CD14-positive monocyte (primary cell): Measurements from ENCODE around the gene ZMYM1. TPM values are rescaled to one million over a fixed set of nuclear protein-coding genes. Genes with fewer than 3 reads are reported as not detected.

Experiments used
- DNase-seq, 3 donors: peaks; one replicate each; pipeline ENCODE4 v3.0.0-alpha.2; 2011 to 2022
- H2AFZ ChIP-seq: 2 replicates; pipeline ENCODE4 v1.6.0; 2012; ENCODE audit warnings: mild to moderate bottlenecking, low read depth, low read length, inconsistent platforms; ENCODE audit not compliant: insufficient read depth, poor library complexity, severe bottlenecking
- H3K27ac ChIP-seq, 2 donors: 1 replicate in 1 of 2; 2 replicates in 1 of 2; pipeline ENCODE4 v1.5.1; 2012 to 2013; ENCODE audit warnings: low read length in 2 of 2, control low read depth in 1 of 2, inconsistent platforms in 1 of 2, low read depth in 1 of 2, mild to moderate bottlenecking in 1 of 2
- H3K27me3 ChIP-seq, 2 donors: one replicate each; pipeline versions ENCODE4 v1.6.0 to v1.6.1; 2011 to 2013; ENCODE audit warnings: low read length in 2 of 2; ENCODE audit not compliant: control insufficient read depth in 2 of 2, insufficient read depth in 2 of 2
- H3K36me3 ChIP-seq, 2 donors: replicated peaks in 1 of 2; 1 replicate in 1 of 2; 2 replicates in 1 of 2; pipeline versions ENCODE4 v1.5.1 to v1.6.1; 2012 to 2013; ENCODE audit warnings: low read length in 2 of 2, control low read depth in 1 of 2, inconsistent platforms in 1 of 2, mild to moderate bottlenecking in 1 of 2; ENCODE audit not compliant: insufficient read depth in 2 of 2, control insufficient read depth in 1 of 2
- H3K4me1 ChIP-seq, 2 donors: 1 replicate in 1 of 2; 2 replicates in 1 of 2; pipeline versions ENCODE4 v1.5.1 to v1.6.1; 2012 to 2013; ENCODE audit warnings: low read length in 2 of 2, control low read depth in 1 of 2, inconsistent platforms in 1 of 2, mild to moderate bottlenecking in 1 of 2, moderate library complexity in 1 of 2; ENCODE audit not compliant: insufficient read depth in 2 of 2, control insufficient read depth in 1 of 2
- H3K4me2 ChIP-seq: replicated peaks from 2 replicates; pipeline ENCODE3; 2012; ENCODE audit warnings: low read length, moderate library complexity, mild to moderate bottlenecking; ENCODE audit not compliant: poor library complexity, severe bottlenecking; ENCODE audit errors: extremely low read depth
- H3K4me3 ChIP-seq, 3 experiments: fragments of 200-600 bp in 1 of 3; sonication (generic) in 1 of 3; replicated peaks in 1 of 3; 1 replicate in 2 of 3; 2 replicates in 1 of 3; pipeline ENCODE4 v1.5.1; 2011 to 2013; ENCODE audit warnings: low read length in 3 of 3, mild to moderate bottlenecking in 3 of 3, control low read depth in 2 of 3, low read depth in 2 of 3, inconsistent platforms in 1 of 3, moderate library complexity in 1 of 3
- H3K79me2 ChIP-seq: 2 replicates; pipeline ENCODE4 v1.6.0; 2012; ENCODE audit warnings: mild to moderate bottlenecking, control low read depth, inconsistent platforms, low read length, moderate library complexity; ENCODE audit not compliant: insufficient read depth
- H3K9ac ChIP-seq: 2 replicates; pipeline ENCODE4 v1.6.0; 2017; ENCODE audit warnings: low read length, mild to moderate bottlenecking; ENCODE audit not compliant: insufficient read depth, poor library complexity, severe bottlenecking
- H3K9me3 ChIP-seq, 2 donors: replicated peaks in 1 of 2; 1 replicate in 1 of 2; 2 replicates in 1 of 2; pipeline versions ENCODE4 v1.5.1 to v1.6.1; 2012 to 2013; ENCODE audit warnings: low read length in 2 of 2, control low read depth in 1 of 2; ENCODE audit not compliant: control insufficient read depth in 1 of 2, insufficient read depth in 1 of 2
- H4K20me1 ChIP-seq: 2 replicates; pipeline ENCODE4 v1.6.0; 2012; ENCODE audit warnings: mild to moderate bottlenecking, low read length, control low read depth, moderate library complexity; ENCODE audit not compliant: insufficient read depth
- H3K27ac Mint-ChIP-seq, 7 donors: one replicate each; pipeline ENCODE4 v1.8.0; 2020; ENCODE audit warnings: mild to moderate bottlenecking in 7 of 7, mixed read lengths in 7 of 7, moderate library complexity in 6 of 7, inconsistent platforms in 2 of 7
- H3K27me3 Mint-ChIP-seq, 3 donors: one replicate each; pipeline ENCODE4 v1.8.0; 2021 to 2022; ENCODE audit warnings: low read depth in 3 of 3, mild to moderate bottlenecking in 3 of 3, mixed read lengths in 3 of 3, moderate library complexity in 3 of 3, inconsistent platforms in 1 of 3
- H3K36me3 Mint-ChIP-seq, 2 donors: one replicate each; pipeline ENCODE4 v1.8.0; 2020; ENCODE audit warnings: mixed read lengths in 2 of 2, inconsistent platforms in 1 of 2, mild to moderate bottlenecking in 1 of 2
- H3K4me1 Mint-ChIP-seq: one replicate; pipeline ENCODE4 v1.8.0; 2020; ENCODE audit warnings: mild to moderate bottlenecking, mixed read lengths
- H3K4me3 Mint-ChIP-seq, 2 donors: one replicate each; pipeline ENCODE4 v1.8.0; 2020; ENCODE audit warnings: mild to moderate bottlenecking in 2 of 2, mixed read lengths in 2 of 2, moderate library complexity in 1 of 2
- H3K9me3 Mint-ChIP-seq, 7 donors: one replicate each; pipeline ENCODE4 v1.8.0; 2020 to 2022; ENCODE audit warnings: mixed read lengths in 7 of 7, mild to moderate bottlenecking in 6 of 7, moderate library complexity in 6 of 7, inconsistent platforms in 2 of 7
- WGBS: methylation state at CpG from one replicate; pipeline ENCODE4 v1.1.5; 2013; ENCODE audit warnings: missing lambda C conversion rate; ENCODE audit not compliant: insufficient coverage; 5-methylcytosine and 5-hydroxymethylcytosine counted together
- intact Hi-C, 2 donors: fragments of 100-400 bp; cut with micrococcal nuclease; formaldehyde crosslinking; loops; one replicate each; pipeline versions ENCODE4 v1.15.0 to v1.15.1; 2023
- polyA plus RNA-seq, 3 donors: library from polyadenylated mRNA; depleted of rRNA in 1 of 3; unstranded in 2 of 3; stranded (reverse) in 1 of 3; fragments of 300-500 nt in 2 of 3; fragments of >200 nt in 1 of 3; fragmentation: Illumina TruSeq in 2 of 3; gene quantifications; 1 replicate in 2 of 3; 2 replicates in 1 of 3; pipeline ENCODE4 v1.2.3, GENCODE V29; 2012 to 2021
- TF ChIP-seq, protein P1 (sequence below): fragments of 200-600 bp; IDR thresholded peaks from one replicate; pipeline ENCODE4 v1.8.0; 2022; ENCODE audit warnings: antibody characterized with exemption, mild to moderate bottlenecking

The ZMYM1 gene
- polyA plus RNA-seq, 3 donors, result 3.4 to 6.1 (median 4.5) TPM

- DNase-seq, result no peak
- H3K4me2 ChIP-seq, result no peak overlapping the region
- H3K4me1 ChIP-seq, result peaks cover 10 to 11% of the 10 kb centered on the region in 2 donors
- H2AFZ ChIP-seq, result no peak overlapping the region
- no peak overlapping the region for H3K27ac Mint-ChIP-seq
- no peaks in the 10 kb centered on the region for H3K36me3 Mint-ChIP-seq
- no peaks in the 10 kb centered on the region for H3K36me3 ChIP-seq
- TF ChIP-seq, protein P1, sequence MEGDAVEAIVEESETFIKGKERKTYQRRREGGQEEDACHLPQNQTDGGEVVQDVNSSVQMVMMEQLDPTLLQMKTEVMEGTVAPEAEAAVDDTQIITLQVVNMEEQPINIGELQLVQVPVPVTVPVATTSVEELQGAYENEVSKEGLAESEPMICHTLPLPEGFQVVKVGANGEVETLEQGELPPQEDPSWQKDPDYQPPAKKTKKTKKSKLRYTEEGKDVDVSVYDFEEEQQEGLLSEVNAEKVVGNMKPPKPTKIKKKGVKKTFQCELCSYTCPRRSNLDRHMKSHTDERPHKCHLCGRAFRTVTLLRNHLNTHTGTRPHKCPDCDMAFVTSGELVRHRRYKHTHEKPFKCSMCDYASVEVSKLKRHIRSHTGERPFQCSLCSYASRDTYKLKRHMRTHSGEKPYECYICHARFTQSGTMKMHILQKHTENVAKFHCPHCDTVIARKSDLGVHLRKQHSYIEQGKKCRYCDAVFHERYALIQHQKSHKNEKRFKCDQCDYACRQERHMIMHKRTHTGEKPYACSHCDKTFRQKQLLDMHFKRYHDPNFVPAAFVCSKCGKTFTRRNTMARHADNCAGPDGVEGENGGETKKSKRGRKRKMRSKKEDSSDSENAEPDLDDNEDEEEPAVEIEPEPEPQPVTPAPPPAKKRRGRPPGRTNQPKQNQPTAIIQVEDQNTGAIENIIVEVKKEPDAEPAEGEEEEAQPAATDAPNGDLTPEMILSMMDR, result no peak
- H3K9ac ChIP-seq, result no peak overlapping the region
- WGBS, result no CpG with 5 or more reads among the region's 2 CpGs
- intact Hi-C loops, result no loop called here
- no peaks in the 10 kb centered on the region for H4K20me1 ChIP-seq
- no peak overlapping the region for H3K27ac ChIP-seq
- peaks cover 9 to 25% (median 16%) of the 10 kb centered on the region in 7 donors for H3K9me3 Mint-ChIP-seq
- H3K27me3 Mint-ChIP-seq, result peaks cover 0 to 5% (median 1%) of the 10 kb centered on the region in 3 donors
- H3K9me3 ChIP-seq, result peaks cover 3 to 12% of the 10 kb centered on the region in 2 donors
- H3K27me3 ChIP-seq, result no peaks in the 10 kb centered on the region
- peaks cover 16% of the 10 kb centered on the region for H3K4me1 Mint-ChIP-seq
- H3K4me3 ChIP-seq, result no peak overlapping the region
- no peak overlapping the region for H3K4me3 Mint-ChIP-seq
- no peaks in the 10 kb centered on the region for H3K79me2 ChIP-seq
Observed at GRCh38 chr1:35064265-35064664, 14.9 kb upstream of the ZMYM1 start.

GRCh38 chr1:35069746-35070145, 9.4 kb upstream of the ZMYM1 start:
- H3K9me3 Mint-ChIP-seq, result peaks cover 0 to 10% (median 2%) of the 10 kb centered on the region in 7 donors
- no peaks in the 10 kb centered on the region for H3K79me2 ChIP-seq
- no peak overlapping the region for H3K4me2 ChIP-seq
- H3K27ac Mint-ChIP-seq, result no peak overlapping the region
- TF ChIP-seq, protein P1, result no peak
- no peaks in the 10 kb centered on the region for H3K36me3 ChIP-seq
- no peaks in the 10 kb centered on the region for H3K4me1 ChIP-seq
- no peaks in the 10 kb centered on the region for H3K27me3 ChIP-seq
- H2AFZ ChIP-seq, result no peak overlapping the region
- H3K9me3 ChIP-seq, result no peaks in the 10 kb centered on the region
- no peak for DNase-seq
- no peaks in the 10 kb centered on the region for H4K20me1 ChIP-seq
- H3K27ac ChIP-seq, result no peak overlapping the region
- H3K27me3 Mint-ChIP-seq, result peaks cover 2 to 7% (median 3%) of the 10 kb centered on the region in 3 donors
- no peak overlapping the region for H3K4me3 Mint-ChIP-seq
- no peaks in the 10 kb centered on the region for H3K4me1 Mint-ChIP-seq
- H3K9ac ChIP-seq, result no peak overlapping the region
- no peak overlapping the region for H3K4me3 ChIP-seq
- intact Hi-C loops, result no loop called here
- H3K36me3 Mint-ChIP-seq, result no peaks in the 10 kb centered on the region
